MG63 (cell line): Measurements from ENCODE around the gene NT5C1B. TPM values are rescaled to one million over a fixed set of nuclear protein-coding genes. Genes with fewer than 3 reads are reported as not detected.
A peak's percentile ranks its signal among the peaks of the same experiment; 100 is the strongest.

Source experiments
- DNase-seq: peaks from one replicate; pipeline ENCODE4 v3.0.0-alpha.2; 2020
- H3K27me3 ChIP-seq: fragments of 250-450 bp; sonication (Bioruptor Pico); 2 replicates; pipeline ENCODE4 v1.5.1; 2020; ENCODE audit warnings: mild to moderate bottlenecking, moderate library complexity
- H3K36me3 ChIP-seq: fragments of 250-450 bp; sonication (Bioruptor Pico); 2 replicates; pipeline ENCODE4 v1.5.1; 2020; ENCODE audit warnings: mild to moderate bottlenecking, moderate library complexity
- H3K4me3 ChIP-seq: fragments of 250-450 bp; sonication (Bioruptor Pico); 2 replicates; pipeline ENCODE4 v1.5.1; 2020; ENCODE audit warnings: mild to moderate bottlenecking, moderate library complexity
- H3K9me3 ChIP-seq: fragments of 250-450 bp; sonication (Bioruptor Pico); 2 replicates; pipeline ENCODE4 v1.5.1; 2020; ENCODE audit warnings: mild to moderate bottlenecking, moderate library complexity
- total RNA-seq: library from RNA; depleted of rRNA; stranded (reverse); fragments of >200 nt; shearing (Covaris generic); gene quantifications from 2 replicates; pipeline ENCODE4 v1.2.3, GENCODE V29; 2014; ENCODE audit warnings: low replicate concordance

NT5C1B gene
- total RNA-seq, 1 experiment from 2014 or later: not detected

- H3K9me3 ChIP-seq: no peaks in the 10 kb centered on the region
- no peak for DNase-seq
- H3K27me3 ChIP-seq: no peaks in the 10 kb centered on the region
- no peak overlapping the region for H3K4me3 ChIP-seq
- no peaks in the 10 kb centered on the region for H3K36me3 ChIP-seq
These were observed 52.7 kb downstream of the NT5C1B start for GRCh38 chr2:18536697-18537096.

DNA sequence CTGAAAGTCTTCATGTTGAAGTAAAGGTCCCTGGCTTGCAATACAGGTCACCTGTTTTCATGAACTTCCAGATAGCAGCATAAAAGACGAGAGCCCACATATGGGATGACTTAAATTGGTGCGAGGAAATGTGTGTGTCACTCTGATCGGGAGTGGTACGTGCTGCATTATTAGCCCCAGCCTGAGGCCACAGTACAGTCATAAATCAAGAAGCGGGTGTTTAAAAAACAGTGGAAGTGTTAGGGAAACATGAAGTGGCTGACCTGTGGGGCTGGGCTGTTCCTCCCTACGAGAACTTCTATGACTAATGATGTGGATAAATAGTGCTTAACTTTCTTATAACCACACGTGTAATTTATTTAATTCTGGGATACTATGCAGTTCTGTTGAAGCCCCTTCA lies 53.3 kb downstream of the NT5C1B start:
- DNase-seq: no peak
- H3K4me3 ChIP-seq: no peak overlapping the region
- no peaks in the 10 kb centered on the region for H3K36me3 ChIP-seq
- no peaks in the 10 kb centered on the region for H3K27me3 ChIP-seq
- H3K9me3 ChIP-seq: no peaks in the 10 kb centered on the region

- H3K36me3 ChIP-seq: no peaks in the 10 kb centered on the region
- no peak for DNase-seq
- no peaks in the 10 kb centered on the region for H3K27me3 ChIP-seq
- no peak overlapping the region for H3K4me3 ChIP-seq
- no peaks in the 10 kb centered on the region for H3K9me3 ChIP-seq
These were observed 58.2 kb downstream of the NT5C1B start for GRCh38 chr2:18531194-18531593.

- Histone ChIP-seq H3K36me3 (no peaks in the 10 kb centered on the region), H3K9me3 (no peaks in the 10 kb centered on the region), H3K27me3 (no peaks in the 10 kb centered on the region), H3K4me3 (no peak overlapping the region)
- DNase-seq: no peak
These were observed 61.5 kb downstream of the NT5C1B start for GRCh38 chr2:18527822-18528221.

DNA sequence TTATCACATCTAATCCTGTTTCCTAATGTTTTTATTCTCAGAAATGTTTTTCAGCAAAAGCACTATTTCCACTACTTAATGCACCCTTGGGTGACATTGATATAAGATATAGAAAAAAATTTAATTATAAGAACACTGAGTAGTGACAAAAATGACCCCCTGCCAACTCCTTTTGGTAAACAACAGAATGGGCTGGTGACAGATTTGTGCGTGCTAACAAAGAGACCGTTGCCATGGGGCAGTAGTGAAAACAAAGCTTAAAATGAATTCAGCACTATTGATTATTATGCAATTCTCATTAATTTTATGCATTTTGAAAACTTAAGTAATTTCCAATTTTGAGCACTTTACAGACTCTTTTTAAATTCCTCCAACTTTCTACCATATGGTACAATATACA lies 62.0 kb downstream of the NT5C1B start:
- DNase-seq: no peak
- H3K27me3 ChIP-seq: no peaks in the 10 kb centered on the region
- no peaks in the 10 kb centered on the region for H3K36me3 ChIP-seq
- no peak overlapping the region for H3K4me3 ChIP-seq
- no peaks in the 10 kb centered on the region for H3K9me3 ChIP-seq

- Histone ChIP-seq H3K27me3 (no peaks in the 10 kb centered on the region), H3K4me3 (no peak overlapping the region), H3K36me3 (no peaks in the 10 kb centered on the region), H3K9me3 (no peaks in the 10 kb centered on the region)
- no peak for DNase-seq
These were observed 62.9 kb downstream of the NT5C1B start for GRCh38 chr2:18526429-18526828.

GRCh38 chr2:18525852-18526251 lies 63.5 kb downstream of the NT5C1B start:
- Histone ChIP-seq H3K9me3 (no peaks in the 10 kb centered on the region), H3K27me3 (no peaks in the 10 kb centered on the region), H3K36me3 (no peaks in the 10 kb centered on the region), H3K4me3 (no peak overlapping the region)
- DNase-seq: no peak

GRCh38 chr2:18525236-18525635 lies 64.1 kb downstream of the NT5C1B start:
- no peak for DNase-seq
- no peaks in the 10 kb centered on the region for H3K9me3 ChIP-seq
- no peaks in the 10 kb centered on the region for H3K36me3 ChIP-seq
- no peak overlapping the region for H3K4me3 ChIP-seq
- H3K27me3 ChIP-seq: no peaks in the 10 kb centered on the region

DNA sequence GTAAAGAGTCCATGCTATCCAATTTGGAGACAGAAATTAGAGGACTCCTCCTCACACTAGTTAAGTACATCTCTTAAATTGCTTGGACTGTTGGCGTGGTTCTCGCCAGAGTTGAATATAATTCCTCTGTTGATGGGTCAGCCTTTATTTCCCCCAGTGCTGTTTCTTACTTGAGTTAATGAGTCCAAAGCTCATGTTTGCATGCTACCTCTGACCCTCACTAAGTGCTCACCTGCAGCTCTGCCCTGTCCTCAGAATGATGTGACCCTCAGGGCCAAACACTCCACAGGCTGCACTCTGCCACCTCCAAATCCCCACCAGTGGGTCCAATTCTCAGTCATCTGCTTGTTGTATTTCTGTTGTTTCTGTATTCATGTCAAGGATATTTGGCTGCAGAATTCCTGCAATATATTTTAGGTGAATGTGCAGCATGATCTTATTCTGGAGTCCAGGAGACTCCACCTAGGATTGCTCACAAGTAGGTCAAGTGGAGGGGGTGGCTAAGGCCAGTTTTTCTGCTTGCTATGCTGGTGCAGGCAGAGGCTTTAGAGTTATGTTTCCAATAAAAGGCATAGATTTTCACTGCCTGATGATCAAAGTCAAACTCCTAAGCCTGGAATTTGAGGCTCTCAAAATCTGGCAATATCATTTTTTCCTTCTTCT lies 66.8 kb downstream of the NT5C1B start:
- no peak overlapping the region for H3K4me3 ChIP-seq
- no peaks in the 10 kb centered on the region for H3K27me3 ChIP-seq
- no peak for DNase-seq
- H3K9me3 ChIP-seq: no peaks in the 10 kb centered on the region
- H3K36me3 ChIP-seq: no peaks in the 10 kb centered on the region

- peak; percentile 52 for DNase-seq
- Histone ChIP-seq H3K9me3 (no peaks in the 10 kb centered on the region), H3K36me3 (no peaks in the 10 kb centered on the region), H3K4me3 (no peak overlapping the region), H3K27me3 (no peaks in the 10 kb centered on the region)
These were observed 68.6 kb downstream of the NT5C1B start for GRCh38 chr2:18520451-18521425.

DNA sequence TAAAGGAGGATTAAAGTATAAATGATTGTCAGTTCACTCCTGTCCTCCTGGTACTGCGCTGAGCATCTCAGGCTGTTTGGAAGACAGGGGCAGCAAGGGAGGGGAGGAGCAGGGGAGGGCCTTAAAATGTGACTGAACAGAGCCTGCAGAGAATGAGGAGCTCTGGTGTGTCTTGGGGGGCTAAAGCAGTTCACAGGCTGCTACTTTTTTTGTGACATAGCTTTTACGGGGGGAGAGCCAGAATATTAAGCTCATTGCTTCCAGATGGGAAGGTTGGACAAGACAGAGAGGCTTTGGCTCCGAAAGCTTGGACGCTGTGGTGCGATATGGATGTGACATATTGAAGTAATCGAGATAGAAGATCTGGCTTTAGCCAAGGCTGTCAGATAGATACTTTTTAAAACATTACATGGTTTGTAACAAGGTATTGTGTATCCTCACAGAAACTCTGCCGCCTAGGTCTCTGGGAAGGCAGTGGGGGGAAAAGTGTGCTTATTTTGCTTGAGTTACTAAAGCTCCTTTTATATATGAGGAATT lies 69.4 kb downstream of the NT5C1B start:
- Histone ChIP-seq H3K4me3 (no peak overlapping the region), H3K9me3 (no peaks in the 10 kb centered on the region), H3K36me3 (no peaks in the 10 kb centered on the region), H3K27me3 (no peaks in the 10 kb centered on the region)
- DNase-seq: no peak

DNA sequence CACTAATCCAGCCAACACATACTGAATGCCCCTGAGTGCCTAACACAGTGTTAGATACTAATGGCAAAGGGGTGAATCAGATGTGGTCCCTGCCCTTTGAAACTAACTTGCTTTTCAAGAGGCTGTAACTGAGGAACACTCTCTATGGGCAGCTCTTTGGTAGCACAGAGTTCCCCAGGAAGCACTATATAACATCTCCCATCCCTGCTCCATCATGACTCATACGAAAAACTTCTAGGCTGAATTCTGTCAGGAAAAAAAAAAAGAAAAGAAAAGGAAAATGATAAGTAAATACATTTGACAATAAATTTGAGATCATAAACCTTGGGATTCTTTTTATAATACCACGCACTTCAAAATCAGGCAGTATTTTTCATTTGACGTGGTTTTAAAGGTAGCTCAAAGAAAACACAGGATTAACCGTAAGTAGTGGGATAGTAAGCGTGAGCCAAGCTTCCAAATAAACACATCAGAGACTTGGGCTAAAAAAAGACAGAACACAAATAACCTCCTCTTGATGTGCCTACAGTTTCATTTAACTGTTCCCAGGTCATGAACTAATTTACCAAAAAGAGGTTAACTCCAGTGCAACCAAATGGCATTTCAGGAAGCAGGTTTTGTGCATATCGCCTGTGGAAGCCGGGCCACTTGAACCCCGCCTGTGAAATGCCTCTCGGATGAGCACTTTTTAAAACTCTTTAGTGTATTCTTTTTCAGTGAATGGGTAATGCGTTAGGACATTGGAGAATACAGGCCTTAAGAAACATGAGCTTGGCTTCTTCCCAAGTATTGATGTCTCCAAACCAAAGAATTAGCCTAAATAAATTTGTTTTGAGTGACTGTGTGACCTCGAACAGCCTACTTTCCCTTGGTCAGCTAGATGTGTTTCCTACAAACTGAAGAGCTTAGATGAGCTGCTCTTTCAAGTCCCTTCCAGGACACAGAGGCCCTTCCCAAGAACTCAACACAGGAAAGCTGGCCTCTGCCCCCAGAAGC lies 71.0 kb downstream of the NT5C1B start:
- Histone ChIP-seq H3K36me3 (no peaks in the 10 kb centered on the region), H3K4me3 (no peak overlapping the region), H3K9me3 (no peaks in the 10 kb centered on the region), H3K27me3 (no peaks in the 10 kb centered on the region)
- DNase-seq: no peak

DNA sequence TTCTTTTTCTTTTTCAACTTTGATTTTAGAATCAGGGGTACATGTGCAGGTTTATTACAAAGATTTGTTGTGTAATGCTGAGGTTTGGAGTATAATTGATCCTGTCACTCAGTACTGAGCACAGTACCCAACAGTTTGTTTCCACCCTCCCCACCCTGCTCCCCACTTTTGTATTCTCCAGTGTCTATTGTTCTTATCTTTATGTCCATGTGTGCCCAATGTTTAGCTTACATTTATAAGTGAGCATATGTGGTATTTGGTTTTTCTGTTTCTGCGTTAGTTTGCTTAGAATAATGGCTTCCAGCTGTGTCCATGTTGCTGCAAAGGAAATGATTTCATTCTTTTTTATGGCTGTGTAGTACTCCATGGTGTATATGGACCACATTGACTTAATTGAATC lies 72.0 kb downstream of the NT5C1B start:
- no peak for DNase-seq
- no peaks in the 10 kb centered on the region for H3K9me3 ChIP-seq
- H3K27me3 ChIP-seq: no peaks in the 10 kb centered on the region

DNA sequence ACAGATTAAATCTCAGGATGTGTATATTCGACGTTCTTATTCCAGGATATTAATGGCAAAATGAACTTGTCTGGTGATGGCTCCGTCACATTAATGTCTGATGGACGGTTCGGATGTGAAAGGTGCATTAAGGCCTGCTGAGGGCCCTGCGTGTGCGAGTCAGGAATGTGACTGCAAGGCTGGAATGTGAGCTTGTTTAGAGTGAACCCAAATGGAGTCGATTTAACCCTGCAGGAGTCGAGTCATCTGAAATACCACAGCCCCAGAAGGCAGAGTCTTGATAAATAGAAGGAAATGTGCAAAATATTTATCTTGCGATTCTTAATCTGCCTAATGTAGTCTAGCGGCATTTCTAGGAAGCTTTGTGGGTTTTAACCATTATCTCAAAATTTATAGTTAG lies 73.3 kb downstream of the NT5C1B start:
- H3K36me3 ChIP-seq: no peaks in the 10 kb centered on the region
- no peak for DNase-seq
- no peaks in the 10 kb centered on the region for H3K9me3 ChIP-seq
- no peaks in the 10 kb centered on the region for H3K27me3 ChIP-seq
- no peak overlapping the region for H3K4me3 ChIP-seq

More for the DNA sequence above, 72.0 kb downstream of the NT5C1B start:
- Histone ChIP-seq H3K4me3 (no peak overlapping the region), H3K36me3 (no peaks in the 10 kb centered on the region)

GRCh38 chr2:18514526-18515461 lies 74.6 kb downstream of the NT5C1B start:
- no peaks in the 10 kb centered on the region for H3K36me3 ChIP-seq
- H3K4me3 ChIP-seq: no peak overlapping the region
- no peaks in the 10 kb centered on the region for H3K27me3 ChIP-seq
- DNase-seq: no peak
- H3K9me3 ChIP-seq: no peaks in the 10 kb centered on the region
